Measurements from ENCODE around the gene TMEM14C. TPM values are rescaled to one million over a fixed set of nuclear protein-coding genes. Genes with fewer than 3 reads are reported as not detected.

The TMEM14C gene
- polyA plus RNA-seq, 2 of the 4 experiments (the other 2 are of a cell fraction): 152 to 230 TPM

GRCh38 chr6:10723567-10723881, 654 bp downstream of the TMEM14C start:
- FAIRE-seq: no peak
- Histone ChIP-seq H3K27ac (peak overlapping the region; percentile 95), H3K4me2 (peak overlapping the region; percentile 95), H3K9me3 (peaks cover 1% of the 10 kb centered on the region; the same call in 1 of the 3 replicates), H3K4me1 (peaks cover 17% of the 10 kb centered on the region), H3K4me3 (peak overlapping the region; percentile 68)
- ChIA-PET CTCF (interaction anchor here (1.2 kb wide), 1 partner anchor 9 kb away, joined by 5 read pairs; no protein-coding TSS in a partner anchor), POLR2A (interaction anchor here (1.1 to 2.2 kb wide), 2 partner anchors 24 to 28 kb away, joined by 3 to 31 read pairs; partner anchors contain the start of genes C6orf52, PAK1IP1 and TMEM14B)
- peak in 1 of 2 experiments; percentile 1; a peak in 1 of 6 replicates for ATAC-seq
- WGBS (ENCODE audit: missing lambda C conversion rate): 24% methylated on average over 7 of the region's 7 CpGs
- TF ChIP-seq CHD2 (IDR thresholded peaks at IDR 0.05; ENCODE audit: low read length, partially characterized antibody) (no peak), JUN (IDR thresholded peaks at IDR 0.05) (0 out of 5 replicates have a peak, but pooled peaks of 1 of the 2 experiments have one; percentile 12)
- no peak for DNase-seq (ENCODE audit: low read depth in 1 of 2, low spot score in 1 of 2)

- CTCF ChIA-PET: no interaction called here
- ATAC-seq (no peak), DNase-seq (ENCODE audit: low read depth in 1 of 2, low spot score in 1 of 2) (no peak), FAIRE-seq (no peak)
- H3K4me3 ChIP-seq: no peak overlapping the region
- H3K4me1 ChIP-seq: peaks cover 17% of the 10 kb centered on the region
- peak overlapping the region in 1 of 2 experiments; percentile 95; a peak in 2 of 6 replicates for H3K27ac ChIP-seq
- WGBS (ENCODE audit: missing lambda C conversion rate): 93% methylated on average over 5 of the region's 6 CpGs
- POLR2A ChIA-PET: no interaction called here
- no peak for TF ChIP-seq ZSCAN20 (CRISPR knock-in tag; IDR thresholded peaks at IDR 0.05)
- no peak for TF ChIP-seq FOSL2 (IDR thresholded peaks at IDR 0.05)
- no peak for TF ChIP-seq FOSL2 (CRISPR knock-in tag; IDR thresholded peaks at IDR 0.05)
- TF ChIP-seq ZC3H11A (IDR thresholded peaks at IDR 0.05): no peak
- TF ChIP-seq ATOH8 (CRISPR knock-in tag; IDR thresholded peaks at IDR 0.05; ENCODE audit: low read depth): no peak
- no peak for TF ChIP-seq GATA3 (IDR thresholded peaks at IDR 0.05; ENCODE audit: borderline replicate concordance)
- no peak overlapping the region for H3K4me2 ChIP-seq
- H3K9me3 ChIP-seq: no peaks in the 10 kb centered on the region
These were observed 2.2 kb downstream of the TMEM14C start for GRCh38 chr6:10725044-10725443.

- ATAC-seq (no peak), FAIRE-seq (no peak), DNase-seq (ENCODE audit: low read depth in 1 of 2, low spot score in 1 of 2) (no peak)
- WGBS (ENCODE audit: missing lambda C conversion rate): 90% methylated on average over 9 of the region's 9 CpGs
- TF ChIP-seq MAZ (IDR thresholded peaks at IDR 0.05; ENCODE audit: borderline replicate concordance, low read depth, low read length): no peak
- TF ChIP-seq CBX2 (IDR thresholded peaks at IDR 0.05; ENCODE audit: borderline replicate concordance, low read depth): no peak
- TF ChIP-seq NR3C1 (IDR thresholded peaks at IDR 0.05): no peak
- H3K4me2 ChIP-seq: no peak overlapping the region
- no peak overlapping the region for H3K27ac ChIP-seq
- ChIA-PET POLR2A (no interaction called here), CTCF (interaction anchor here (0.9 kb wide), 1 partner anchor 15 kb away, joined by 3 read pairs; no protein-coding TSS in a partner anchor)
- H3K4me1 ChIP-seq: peaks cover 17% of the 10 kb centered on the region
- no peaks in the 10 kb centered on the region for H3K9me3 ChIP-seq
- H3K4me3 ChIP-seq: no peak overlapping the region
These were observed 2.8 kb downstream of the TMEM14C start for GRCh38 chr6:10725716-10726115.

- CTCF ChIA-PET: interaction anchor here (1.7 kb wide), 1 partner anchor 9 kb away, joined by 4 read pairs; no protein-coding TSS in a partner anchor
- peaks cover 17% of the 10 kb centered on the region for H3K4me1 ChIP-seq
- 81% methylated on average over 3 of the region's 3 CpGs for WGBS (ENCODE audit: missing lambda C conversion rate)
These were observed 7.4 kb downstream of the TMEM14C start for GRCh38 chr6:10730254-10730653.

More at GRCh38 chr6:10730254-10730653, 7.4 kb downstream of the TMEM14C start:
- ATAC-seq: no peak
- POLR2A ChIA-PET: interaction anchor here (0.8 kb wide), 1 partner anchor 35 kb away, joined by 3 read pairs; the partner anchor contains the start of gene PAK1IP1
- no peaks in the 10 kb centered on the region for H3K9me3 ChIP-seq
- DNase-seq (ENCODE audit: low read depth in 1 of 2, low spot score in 1 of 2): no peak
- no peak overlapping the region for H3K4me2 ChIP-seq
- FAIRE-seq: no peak
- H3K4me3 ChIP-seq: no peak overlapping the region
- no peak overlapping the region for H3K27ac ChIP-seq
- no peak for TF ChIP-seq HEYL (CRISPR knock-in tag; IDR thresholded peaks at IDR 0.05)
- TF ChIP-seq POLR2AphosphoS2 (conservative IDR thresholded peaks at IDR 0.05; ENCODE audit: low read length): no peak
- TF ChIP-seq CTCF (IDR thresholded peaks at IDR 0.05): no peak
- TF ChIP-seq SMC3 (IDR thresholded peaks at IDR 0.05): no peak
- TF ChIP-seq USF2 (IDR thresholded peaks at IDR 0.05): no peak
- no peak for TF ChIP-seq POLR2A (IDR thresholded peaks at IDR 0.05; ENCODE audit: low read length)
- no peak for TF ChIP-seq HOXB5 (CRISPR knock-in tag; IDR thresholded peaks at IDR 0.05)
- TF ChIP-seq TFCP2L1 (CRISPR knock-in tag; IDR thresholded peaks at IDR 0.05): no peak

All from A549 (cell line).